ENCODE data around the gene LCN15.
A peak's percentile ranks its signal among the peaks of the same experiment; 100 is the strongest.
"Not testable (repeated sequence)": the region's sequence is repeated elsewhere in the genome, so short reads cannot be mapped to it uniquely, and the experiment has no call there.

Gene LCN15

GRCh38 chr9:136719195-136719880, 45.0 kb downstream of the LCN15 start:
- DNase-seq = no peak

- DNase-seq = no peak
These were observed 45.7 kb downstream of the LCN15 start for GRCh38 chr9:136718345-136719194.

- no peak for DNase-seq
These were observed 46.9 kb downstream of the LCN15 start for GRCh38 chr9:136717399-136717798.

- no peak for DNase-seq
These were observed 49.4 kb downstream of the LCN15 start for GRCh38 chr9:136714893-136715274.

- DNase-seq = peak; percentile 52
These were observed 50.0 kb downstream of the LCN15 start for GRCh38 chr9:136714096-136714892.

GRCh38 chr9:136713550-136713949, 50.8 kb downstream of the LCN15 start:
- DNase-seq = no peak

- DNase-seq = peak; percentile 39
These were observed 51.4 kb downstream of the LCN15 start for GRCh38 chr9:136712690-136713544.

- peak; percentile 61 for DNase-seq
These were observed 52.3 kb downstream of the LCN15 start, which contains the start of gene DIPK1B for GRCh38 chr9:136711751-136712689. TSS of gene DIPK1B (plus strand) at chr9:136712572. CDS start at chr9:136712666, 94 bp downstream.

GRCh38 chr9:136711219-136711648, 53.1 kb downstream of the LCN15 start:
- not testable (repeated sequence) for DNase-seq

GRCh38 chr9:136710543-136710942, 53.8 kb downstream of the LCN15 start:
- no peak for DNase-seq

Data from left hindlimb (tissue), 1 donor.